ENCODE results near the gene ZNF236. TPM values are rescaled to one million over a fixed set of nuclear protein-coding genes. Genes with fewer than 3 reads are reported as not detected.

ZNF236 gene
- total and polyA plus RNA-seq, 8 donors = 2.6 to 13.3 (median 6.7) TPM

- intact Hi-C loops (cut with DNase I) = loop anchor here in 2 of 3 donors (10.0 kb wide), 2 partner anchors 207 to 647 kb away; no protein-coding TSS in a partner anchor
Observed at GRCh38 chr18:77008006-77008405, 185.6 kb downstream of the ZNF236 start.

GRCh38 chr18:77008576-77009315 lies 186.4 kb downstream of the ZNF236 start:
- no peak for TF ChIP-seq CTCF (IDR thresholded peaks at IDR 0.05)
- intact Hi-C loops (cut with DNase I) = loop anchor here in 2 of 3 donors (10.0 kb wide), 2 partner anchors 206 to 646 kb away; no protein-coding TSS in a partner anchor
- H3K4me3 ChIP-seq = no peak overlapping the region
- no peaks in the 10 kb centered on the region for H3K9me3 ChIP-seq
- no peaks in the 10 kb centered on the region for H3K4me1 ChIP-seq
- no peak overlapping the region for H3K27ac ChIP-seq
- H3K27me3 ChIP-seq = no peaks in the 10 kb centered on the region
- DNase-seq = peak in 2 of 6 donors; percentile 38 to 53
- no peaks in the 10 kb centered on the region for H3K36me3 ChIP-seq
- FAIRE-seq = no peak
- WGBS, 2 donors = 89 to 92% methylated on average over 23 of the region's 23 CpGs
- ATAC-seq = no peak

More at GRCh38 chr18:77008006-77008405, 185.6 kb downstream of the ZNF236 start:
- Histone ChIP-seq H3K27ac (no peak overlapping the region), H3K36me3 (no peaks in the 10 kb centered on the region), H3K27me3 (no peaks in the 10 kb centered on the region), H3K9me3 (no peaks in the 10 kb centered on the region), H3K4me1 (no peaks in the 10 kb centered on the region), H3K4me3 (no peak overlapping the region)
- FAIRE-seq (no peak), ATAC-seq (no peak), DNase-seq (no peak)
- 93 to 94% methylated on average over 13 of the region's 13 CpGs for WGBS, 2 donors
- no peak for TF ChIP-seq CTCF (IDR thresholded peaks at IDR 0.05)

GRCh38 chr18:77009675-77010074 lies 187.3 kb downstream of the ZNF236 start:
- intact Hi-C loops (cut with DNase I) = loop anchor here in 2 of 3 donors (10.0 kb wide), 2 partner anchors 205 to 645 kb away; no protein-coding TSS in a partner anchor
- Histone ChIP-seq H3K4me1 (no peaks in the 10 kb centered on the region), H3K9me3 (no peaks in the 10 kb centered on the region), H3K27ac (no peak overlapping the region), H3K27me3 (no peaks in the 10 kb centered on the region), H3K4me3 (no peak overlapping the region), H3K36me3 (no peaks in the 10 kb centered on the region)
- peak in 2 of 6 donors; percentile 61 to 75 for DNase-seq
- no peak for ATAC-seq
- WGBS, 2 donors = 89 to 90% methylated on average over 19 of the region's 19 CpGs
- no peak for TF ChIP-seq CTCF (IDR thresholded peaks at IDR 0.05)
- FAIRE-seq = no peak

GRCh38 chr18:77012120-77012519 lies 189.8 kb downstream of the ZNF236 start:
- ATAC-seq = no peak
- Histone ChIP-seq H3K27me3 (no peaks in the 10 kb centered on the region), H3K4me1 (no peaks in the 10 kb centered on the region), H3K27ac (no peak overlapping the region), H3K9me3 (no peaks in the 10 kb centered on the region), H3K36me3 (peaks cover 0 to 8% (median 3%) of the 10 kb centered on the region in 3 donors), H3K4me3 (no peak overlapping the region)
- peak in 1 of 6 donors; percentile 44 for DNase-seq
- intact Hi-C loops (cut with DNase I) = no loop called here
- WGBS, 2 donors = 90 to 96% methylated on average over 8 of the region's 8 CpGs
- no peak for FAIRE-seq
- no peak for TF ChIP-seq CTCF (IDR thresholded peaks at IDR 0.05)
